Stimulated activated naive CD8-positive, alpha-beta T cell treated with anti-CD3 and anti-CD28 coated beads, Interleukin-15, Interleukin-2, amounts not matched to agents 100 U/mL and 50 U/mL, for 24 hours (primary cell): Measurements from ENCODE around the gene ZNF79.
A peak's percentile ranks its signal among the peaks of the same experiment; 100 is the strongest.

Experiments used
- ATAC-seq: fragments of 150-1000 bp; cut with Tn5 transposase; one replicate; pipeline ENCODE4 v1.10.0; 2021
- DNase-seq: peaks from one replicate; pipeline ENCODE4 v3.0.0; 2021

The ZNF79 gene

GRCh38 chr9:127398275-127398647, 25.9 kb upstream of the ZNF79 start:
- DNase-seq (no peak), ATAC-seq (no peak)

GRCh38 chr9:127398715-127399400, 25.3 kb upstream of the ZNF79 start:
- ATAC-seq (no peak), DNase-seq (no peak)

GRCh38 chr9:127399736-127400269, 24.4 kb upstream of the ZNF79 start:
- no peak for ATAC-seq
- DNase-seq: no peak

GRCh38 chr9:127402401-127403090, 21.6 kb upstream of the ZNF79 start:
- ATAC-seq (no peak), DNase-seq (no peak)

- DNase-seq: no peak
Measured at GRCh38 chr9:127403507-127404192, 20.5 kb upstream of the ZNF79 start.

GRCh38 chr9:127404631-127405030, 19.6 kb upstream of the ZNF79 start:
- ATAC-seq (no peak), DNase-seq (no peak)

More at GRCh38 chr9:127403507-127404192, 20.5 kb upstream of the ZNF79 start:
- no peak for ATAC-seq

GRCh38 chr9:127405344-127406125, 18.6 kb upstream of the ZNF79 start:
- no peak for ATAC-seq
- DNase-seq: no peak

GRCh38 chr9:127406799-127407491, 17.2 kb upstream of the ZNF79 start:
- DNase-seq (no peak), ATAC-seq (no peak)

- ATAC-seq (no peak), DNase-seq (no peak)
Measured at GRCh38 chr9:127407492-127407843, 16.7 kb upstream of the ZNF79 start.

GRCh38 chr9:127411122-127411521, 13.1 kb upstream of the ZNF79 start:
- no peak for DNase-seq
- no peak for ATAC-seq

GRCh38 chr9:127415141-127415540, 9.0 kb upstream of the ZNF79 start:
- ATAC-seq: no peak
- DNase-seq: no peak

- DNase-seq (no peak), ATAC-seq (no peak)
Measured at GRCh38 chr9:127415657-127416056, 8.5 kb upstream of the ZNF79 start.

GRCh38 chr9:127417131-127418036, 6.8 kb upstream of the ZNF79 start:
- DNase-seq: no peak
- peak; percentile 29 for ATAC-seq

GRCh38 chr9:127418037-127418471, 6.1 kb upstream of the ZNF79 start:
- ATAC-seq (peak; percentile 63), DNase-seq (peak; percentile 55)

GRCh38 chr9:127419348-127419747, 4.8 kb upstream of the ZNF79 start:
- DNase-seq (no peak), ATAC-seq (no peak)

GRCh38 chr9:127421057-127421456, 3.1 kb upstream of the ZNF79 start:
- no peak for ATAC-seq
- DNase-seq: no peak

- no peak for DNase-seq
- ATAC-seq: no peak
Measured at GRCh38 chr9:127422133-127422782, 1.9 kb upstream of the ZNF79 start.

GRCh38 chr9:127422787-127423186, 1.4 kb upstream of the ZNF79 start:
- DNase-seq (no peak), ATAC-seq (no peak)

GRCh38 chr9:127423476-127423933, 677 bp upstream of the ZNF79 start:
- ATAC-seq: no peak
- DNase-seq: no peak

GRCh38 chr9:127424676-127424999, 456 bp downstream of the ZNF79 start:
- peak; percentile 48 for DNase-seq
- ATAC-seq: peak; percentile 7
